ENCODE measurements around the gene CNN2. TPM values are rescaled to one million over a fixed set of nuclear protein-coding genes. Genes with fewer than 3 reads are reported as not detected.

CNN2 gene
- total RNA-seq, 2 donors from 2014 or later = 187 to 254 TPM

DNA sequence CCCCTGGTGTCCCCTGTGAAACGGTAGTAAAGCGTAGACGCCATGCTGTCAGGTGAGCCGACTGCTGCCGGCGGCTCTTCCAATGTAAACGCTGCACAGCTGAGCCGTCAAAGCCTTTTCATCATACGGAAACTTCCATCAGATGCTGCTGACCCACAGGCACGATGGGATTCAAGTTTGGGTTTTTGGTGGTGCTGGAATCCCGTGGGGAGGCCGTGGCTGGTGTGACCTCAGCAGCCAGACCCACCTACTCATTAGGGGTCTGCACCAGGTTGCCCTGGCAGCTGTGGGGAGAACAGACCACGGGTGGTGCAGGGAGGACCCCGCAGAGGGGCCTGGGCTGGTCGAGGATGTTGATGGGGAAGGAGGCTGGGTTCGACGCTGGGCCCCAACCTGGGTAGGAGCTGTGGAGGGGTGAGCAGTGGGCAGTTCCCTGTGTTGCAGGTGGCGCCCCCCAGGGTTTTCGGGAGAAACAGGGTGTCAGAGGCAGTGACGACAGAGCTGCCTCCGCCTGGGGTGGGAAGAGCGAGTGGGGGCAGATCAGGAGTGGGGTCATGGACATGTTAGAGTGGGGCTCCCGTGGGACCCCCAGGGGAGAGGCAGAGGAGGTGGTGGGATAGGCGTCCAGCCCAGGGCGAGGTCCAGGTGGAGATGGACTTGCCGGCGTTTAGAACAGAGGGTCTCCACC lies 19.6 kb upstream of the CNN2 start:
- Mint-ChIP-seq H3K27ac (peak overlapping the region in 1 of 2 donors; percentile 41), H3K9me3 (no peaks in the 10 kb centered on the region), H3K36me3 (no peaks in the 10 kb centered on the region)
- DNase-seq (ENCODE audit: low spot score in 2 of 2) (no peak), ATAC-seq (peak in 1 of 2 donors; percentile 14)

DNA sequence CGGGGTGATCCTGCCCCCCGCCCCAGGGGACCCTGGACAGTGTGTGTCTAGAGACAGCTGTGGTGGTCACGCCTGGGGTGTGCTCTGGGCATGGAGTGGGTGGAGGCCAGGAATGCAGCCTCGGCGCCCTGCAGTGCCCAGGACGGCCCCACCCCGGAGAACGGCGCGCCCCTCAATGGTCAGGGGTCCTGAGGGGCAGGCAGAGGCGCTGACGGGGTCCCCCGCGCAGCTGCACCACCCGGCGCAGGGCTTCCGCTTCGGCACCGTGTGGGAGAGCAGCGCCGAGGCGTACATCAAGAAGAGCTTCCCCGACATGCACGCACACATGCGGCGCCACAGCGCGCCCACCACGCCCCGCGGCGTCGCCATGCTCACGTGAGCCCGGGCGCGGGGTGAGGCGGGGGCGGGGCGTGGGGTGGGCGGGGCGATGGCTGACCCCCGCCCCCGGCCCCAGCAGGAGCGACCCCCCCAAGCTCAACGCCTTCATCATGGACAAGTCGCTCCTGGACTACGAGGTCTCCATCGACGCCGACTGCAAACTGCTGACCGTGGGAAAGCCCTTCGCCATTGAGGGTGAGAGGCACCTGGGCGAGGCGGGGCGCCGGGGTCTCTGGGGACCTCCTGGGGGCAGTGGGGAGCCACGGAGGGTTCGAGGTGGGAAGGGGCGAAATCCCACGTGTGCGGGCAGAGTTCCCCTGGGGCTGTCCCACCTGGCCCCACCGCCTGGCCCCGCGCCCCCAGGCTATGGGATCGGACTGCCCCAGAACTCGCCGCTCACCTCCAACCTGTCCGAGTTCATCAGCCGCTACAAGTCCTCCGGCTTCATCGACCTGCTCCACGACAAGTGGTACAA lies 18.8 kb upstream of the CNN2 start:
- ATAC-seq (peak in 1 of 2 donors; percentile 16), DNase-seq (ENCODE audit: low spot score in 2 of 2) (no peak)
- peak overlapping the region in 1 of 2 donors; percentile 41 for H3K27ac Mint-ChIP-seq
- no peaks in the 10 kb centered on the region for H3K36me3 Mint-ChIP-seq
- H3K9me3 Mint-ChIP-seq = no peaks in the 10 kb centered on the region

DNA sequence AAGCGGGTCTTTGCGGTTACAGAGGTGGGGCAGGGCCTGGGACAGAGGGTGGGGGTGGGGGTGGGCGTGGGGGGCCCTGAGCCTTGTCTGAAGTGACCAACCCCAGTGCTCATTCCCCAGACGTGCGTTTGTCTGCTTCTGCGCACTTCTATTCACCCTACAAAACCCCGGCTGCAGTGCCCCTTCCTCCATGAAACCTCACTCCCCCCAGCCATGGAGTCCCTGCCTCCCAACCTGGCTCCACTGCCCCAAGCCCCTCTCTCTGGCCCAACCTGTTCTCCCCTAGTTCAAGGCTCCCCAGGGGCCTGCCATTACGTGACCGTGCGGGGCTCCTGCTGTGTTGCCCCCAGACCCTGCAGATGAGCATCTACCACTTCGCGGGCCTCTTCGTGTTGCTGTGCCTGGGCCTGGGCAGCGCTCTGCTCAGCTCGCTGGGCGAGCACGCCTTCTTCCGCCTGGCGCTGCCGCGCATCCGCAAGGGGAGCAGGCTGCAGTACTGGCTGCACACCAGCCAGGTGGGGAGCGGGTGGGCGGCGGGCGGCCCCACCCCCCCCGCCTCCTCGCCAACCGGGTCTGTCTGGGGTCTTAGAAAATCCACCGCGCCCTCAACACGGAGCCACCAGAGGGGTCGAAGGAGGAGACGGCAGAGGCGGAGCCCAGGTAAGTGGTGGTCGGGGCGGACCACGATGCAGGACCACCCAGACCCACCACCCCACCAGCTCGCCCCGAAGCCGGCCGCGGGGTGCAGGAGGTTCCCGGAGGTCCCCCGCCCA lies 18.0 kb upstream of the CNN2 start:
- Mint-ChIP-seq H3K36me3 (no peaks in the 10 kb centered on the region), H3K27ac (no peak overlapping the region), H3K9me3 (no peaks in the 10 kb centered on the region)
- ATAC-seq (no peak), DNase-seq (ENCODE audit: low spot score in 2 of 2) (no peak)

DNA sequence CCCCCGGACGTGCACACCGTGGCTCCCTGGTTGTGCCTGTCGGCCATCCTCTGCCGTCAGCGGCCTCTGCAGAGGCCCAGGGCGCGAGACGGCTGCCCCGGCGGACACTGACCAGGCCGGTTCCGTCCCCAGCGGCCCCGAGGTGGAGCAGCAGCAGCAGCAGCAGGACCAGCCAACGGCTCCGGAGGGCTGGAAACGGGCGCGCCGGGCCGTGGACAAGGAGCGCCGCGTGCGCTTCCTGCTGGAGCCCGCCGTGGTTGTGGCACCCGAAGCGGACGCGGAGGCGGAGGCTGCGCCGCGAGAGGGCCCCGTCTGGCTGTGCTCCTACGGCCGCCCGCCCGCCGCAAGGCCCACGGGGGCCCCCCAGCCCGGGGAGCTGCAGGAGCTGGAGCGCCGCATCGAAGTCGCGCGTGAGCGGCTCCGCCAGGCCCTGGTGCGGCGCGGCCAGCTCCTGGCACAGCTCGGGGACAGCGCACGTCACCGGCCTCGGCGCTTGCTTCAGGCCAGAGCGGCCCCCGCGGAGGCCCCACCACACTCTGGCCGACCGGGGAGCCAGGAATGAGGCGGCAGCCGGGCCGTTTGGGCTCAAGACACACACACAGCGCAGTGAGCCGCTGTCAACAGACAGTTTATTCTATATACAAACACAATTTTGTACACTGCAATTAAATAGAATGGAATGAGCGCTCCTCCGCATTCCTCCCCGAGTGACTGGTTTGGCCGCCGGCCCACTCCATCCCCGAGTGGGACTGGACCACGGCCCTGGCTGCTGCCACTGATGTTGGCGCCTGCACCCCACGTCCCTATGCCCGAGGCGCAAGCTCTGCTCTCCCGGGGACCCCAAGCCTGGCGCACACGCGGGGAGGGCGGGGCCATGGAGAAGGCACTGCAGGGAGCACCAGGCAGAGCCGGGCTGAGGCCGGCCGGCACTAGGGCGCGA lies 17.1 kb upstream of the CNN2 start:
- no peak overlapping the region for H3K27ac Mint-ChIP-seq
- no peak for ATAC-seq
- H3K36me3 Mint-ChIP-seq = no peaks in the 10 kb centered on the region

DNA sequence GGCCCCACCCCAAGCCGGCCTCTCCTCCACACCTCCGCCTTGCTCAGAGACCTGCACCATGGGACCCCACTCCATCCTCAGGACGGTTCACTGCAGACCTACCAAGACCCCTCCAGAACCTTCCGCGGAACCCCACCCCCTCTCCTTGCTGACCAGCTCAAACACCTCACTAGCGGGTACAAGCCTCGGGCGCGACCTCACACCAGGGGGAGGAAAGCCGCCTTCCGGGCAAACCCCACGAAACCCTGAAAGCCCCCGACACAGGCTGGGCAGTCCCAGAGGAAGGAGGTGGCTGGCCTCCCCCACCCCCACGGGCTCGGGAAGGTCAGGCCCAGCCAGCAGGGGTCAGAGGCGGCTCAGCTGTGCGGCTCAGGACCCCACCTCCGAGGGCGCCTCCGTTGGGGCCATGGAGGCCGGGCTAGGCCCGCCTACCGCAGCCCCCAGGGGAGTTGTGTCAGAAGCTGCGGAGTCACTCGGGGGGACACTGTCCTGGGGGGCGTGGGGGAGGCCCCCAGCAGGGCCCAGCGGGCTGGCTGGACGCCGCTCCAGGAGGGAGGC lies 16.3 kb upstream of the CNN2 start:
- no peaks in the 10 kb centered on the region for H3K9me3 Mint-ChIP-seq
- DNase-seq (ENCODE audit: low spot score in 2 of 2) (no peak), ATAC-seq (no peak)
- no peaks in the 10 kb centered on the region for H3K36me3 Mint-ChIP-seq
- no peak overlapping the region for H3K27ac Mint-ChIP-seq

More for the DNA sequence above, 17.1 kb upstream of the CNN2 start:
- DNase-seq (ENCODE audit: low spot score in 2 of 2) = no peak
- H3K9me3 Mint-ChIP-seq = no peaks in the 10 kb centered on the region

DNA sequence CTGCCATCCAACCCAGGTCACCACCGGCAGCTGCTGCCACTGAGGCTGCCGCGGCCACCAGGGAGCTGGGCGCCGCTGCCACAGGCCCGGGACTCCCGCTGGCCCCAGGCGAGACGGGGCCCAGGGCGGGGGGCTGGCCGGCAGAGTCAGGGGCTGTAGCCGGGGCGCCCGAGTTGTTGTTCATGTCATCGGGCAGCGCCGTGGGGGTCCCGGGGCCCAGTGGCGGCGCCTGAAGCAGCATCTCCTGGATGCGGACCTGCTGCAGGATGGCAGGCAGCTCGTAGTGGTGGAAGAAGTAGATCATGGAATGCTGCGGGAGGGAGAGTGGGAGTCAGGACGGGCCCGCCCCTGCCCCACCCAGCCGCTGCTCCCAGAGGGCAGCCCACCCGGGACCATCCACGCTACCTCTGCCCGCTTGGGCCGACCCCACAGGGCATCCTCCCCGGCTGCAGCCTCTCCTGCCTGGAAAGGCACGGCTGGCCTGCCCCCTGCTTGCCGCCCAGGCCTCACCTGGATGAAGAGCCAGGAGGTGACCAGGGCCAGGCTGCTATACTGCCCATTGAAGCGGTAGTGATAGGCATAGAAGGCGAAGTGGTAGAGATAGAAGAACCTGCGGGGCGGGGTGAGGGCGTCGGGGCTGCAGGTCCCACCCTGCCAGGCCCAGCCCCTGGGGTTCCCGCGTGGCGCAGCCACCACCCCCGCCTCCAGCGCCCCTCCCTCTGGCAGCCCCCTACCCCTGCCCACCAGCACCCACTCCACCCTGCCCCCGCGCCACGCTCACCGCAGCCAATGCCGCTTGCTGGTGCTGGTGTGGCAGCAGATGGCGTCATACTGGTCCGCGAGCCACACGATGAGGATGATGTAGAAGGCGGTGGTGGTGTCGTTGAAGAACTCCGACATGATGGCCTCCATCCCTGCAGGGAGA lies 15.6 kb upstream of the CNN2 start:
- Mint-ChIP-seq H3K27ac (no peak overlapping the region), H3K36me3 (no peaks in the 10 kb centered on the region), H3K9me3 (no peaks in the 10 kb centered on the region)
- no peak for DNase-seq (ENCODE audit: low spot score in 2 of 2)
- no peak for ATAC-seq

DNA sequence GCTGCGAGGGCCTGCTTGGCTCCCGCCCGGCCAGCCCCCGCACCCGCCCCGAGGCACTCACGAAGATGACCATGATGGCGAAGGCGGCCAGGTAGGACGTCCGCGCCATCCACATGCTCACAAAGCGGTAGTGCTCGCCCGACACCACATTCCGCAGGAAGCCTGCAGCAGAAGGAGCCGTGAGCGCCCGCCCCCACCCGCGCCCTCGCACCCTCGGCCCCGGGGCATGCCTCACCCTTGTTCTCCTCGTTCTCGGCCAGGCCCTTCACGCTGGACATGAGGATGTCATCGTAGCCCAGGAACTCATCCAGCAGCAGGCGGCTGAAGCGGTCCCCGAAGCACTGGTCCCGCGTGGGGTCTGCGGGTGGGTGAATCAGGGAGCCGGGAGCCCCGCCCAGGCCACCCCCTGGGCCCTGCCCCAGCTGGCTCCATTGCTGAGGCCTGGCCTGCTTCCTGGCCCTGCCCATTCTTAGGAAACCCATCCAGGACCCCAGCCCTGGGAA lies 14.5 kb upstream of the CNN2 start:
- H3K36me3 Mint-ChIP-seq = no peaks in the 10 kb centered on the region
- no peaks in the 10 kb centered on the region for H3K9me3 Mint-ChIP-seq
- ATAC-seq (no peak), DNase-seq (ENCODE audit: low spot score in 2 of 2) (no peak)
- H3K27ac Mint-ChIP-seq = no peak overlapping the region

DNA sequence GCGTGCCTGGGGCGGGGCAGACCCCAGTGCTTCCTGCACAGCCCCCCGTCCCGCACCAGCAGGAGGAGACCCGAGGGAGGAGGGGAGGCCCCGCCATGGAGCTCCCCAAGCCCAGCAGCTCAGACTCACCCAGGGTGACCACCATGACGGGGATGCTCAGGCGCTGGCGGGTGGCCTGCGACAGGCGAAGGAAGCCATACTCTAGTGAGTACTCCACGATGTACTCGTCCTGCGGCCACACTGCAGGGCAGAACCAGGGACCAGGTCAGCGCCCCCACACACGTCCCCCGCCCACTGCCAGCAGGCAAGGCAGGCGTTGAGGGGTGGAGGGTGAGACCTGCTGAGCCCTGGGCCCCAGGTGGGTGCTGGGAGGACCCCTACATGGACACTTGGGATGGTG lies 14.1 kb upstream of the CNN2 start:
- ATAC-seq (no peak), DNase-seq (ENCODE audit: low spot score in 2 of 2) (no peak)
- Mint-ChIP-seq H3K9me3 (no peaks in the 10 kb centered on the region), H3K27ac (no peak overlapping the region), H3K36me3 (no peaks in the 10 kb centered on the region)

DNA sequence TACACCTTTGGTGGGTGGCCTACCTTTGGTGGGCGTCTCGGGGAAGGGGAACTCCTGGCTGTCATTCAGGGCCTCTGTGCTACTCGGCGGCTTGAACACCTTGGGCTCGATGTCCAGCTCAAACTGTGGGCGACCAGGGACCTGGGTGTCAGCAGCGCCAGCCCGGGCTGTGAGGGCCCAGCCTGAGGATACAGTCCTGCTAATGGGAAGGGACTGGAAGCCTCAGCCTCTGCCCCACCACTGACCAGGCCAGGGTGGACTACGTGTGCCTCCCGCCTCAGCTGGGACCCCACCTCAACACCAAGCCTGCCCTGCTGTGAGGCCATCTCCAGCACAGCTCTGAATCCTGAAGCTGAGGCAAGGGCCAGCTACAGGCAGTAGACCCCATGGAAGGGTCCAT lies 13.2 kb upstream of the CNN2 start:
- DNase-seq (ENCODE audit: low spot score in 2 of 2) (no peak), ATAC-seq (no peak)
- no peak overlapping the region for H3K27ac Mint-ChIP-seq
- no peaks in the 10 kb centered on the region for H3K9me3 Mint-ChIP-seq
- H3K36me3 Mint-ChIP-seq = no peaks in the 10 kb centered on the region

DNA sequence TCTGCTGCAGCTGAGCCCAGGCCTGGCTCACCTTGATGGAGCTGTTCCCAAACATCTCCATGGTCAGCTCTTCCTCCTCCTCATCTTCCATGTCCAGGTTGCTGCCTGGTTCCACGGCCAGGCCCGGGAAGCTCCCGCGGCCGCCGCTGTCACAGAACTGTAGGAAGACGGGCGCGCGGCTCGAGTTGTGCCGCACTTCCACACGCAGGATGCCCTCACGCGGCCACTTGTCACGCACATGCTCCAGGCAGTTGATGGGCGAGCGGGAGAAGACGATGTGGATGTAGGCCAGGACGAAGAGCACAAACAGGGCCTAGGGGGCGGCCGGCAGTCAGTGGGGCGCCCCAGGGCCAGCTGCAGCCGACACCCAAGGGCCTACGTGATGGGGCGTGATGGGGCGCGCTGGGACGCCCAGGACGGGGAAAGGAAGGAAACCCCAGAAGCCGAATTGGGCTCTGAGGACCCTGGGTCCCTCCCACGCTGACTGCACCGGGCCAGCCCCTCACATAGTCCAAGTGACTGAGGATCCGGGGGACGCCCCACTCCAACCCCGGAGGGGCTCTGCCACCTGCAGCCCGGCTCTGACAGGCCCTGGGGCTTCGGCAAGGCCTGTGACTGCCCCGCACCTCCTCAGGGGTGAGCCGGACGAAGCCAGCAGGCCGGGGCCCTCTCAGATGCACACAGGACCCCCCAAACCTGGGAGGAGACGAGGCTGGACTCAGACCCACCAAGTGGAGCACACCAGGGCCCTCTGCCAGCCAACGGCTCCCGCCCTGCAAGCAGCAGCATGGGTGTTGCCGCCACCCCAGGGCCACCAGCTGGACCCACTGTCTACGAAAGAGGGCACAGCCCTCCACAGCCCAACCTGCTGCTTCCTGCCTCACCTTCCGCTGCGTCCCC lies 12.0 kb upstream of the CNN2 start:
- Mint-ChIP-seq H3K27ac (no peak overlapping the region), H3K9me3 (no peaks in the 10 kb centered on the region), H3K36me3 (no peaks in the 10 kb centered on the region)
- ATAC-seq = no peak
- no peak for DNase-seq (ENCODE audit: low spot score in 2 of 2)

DNA sequence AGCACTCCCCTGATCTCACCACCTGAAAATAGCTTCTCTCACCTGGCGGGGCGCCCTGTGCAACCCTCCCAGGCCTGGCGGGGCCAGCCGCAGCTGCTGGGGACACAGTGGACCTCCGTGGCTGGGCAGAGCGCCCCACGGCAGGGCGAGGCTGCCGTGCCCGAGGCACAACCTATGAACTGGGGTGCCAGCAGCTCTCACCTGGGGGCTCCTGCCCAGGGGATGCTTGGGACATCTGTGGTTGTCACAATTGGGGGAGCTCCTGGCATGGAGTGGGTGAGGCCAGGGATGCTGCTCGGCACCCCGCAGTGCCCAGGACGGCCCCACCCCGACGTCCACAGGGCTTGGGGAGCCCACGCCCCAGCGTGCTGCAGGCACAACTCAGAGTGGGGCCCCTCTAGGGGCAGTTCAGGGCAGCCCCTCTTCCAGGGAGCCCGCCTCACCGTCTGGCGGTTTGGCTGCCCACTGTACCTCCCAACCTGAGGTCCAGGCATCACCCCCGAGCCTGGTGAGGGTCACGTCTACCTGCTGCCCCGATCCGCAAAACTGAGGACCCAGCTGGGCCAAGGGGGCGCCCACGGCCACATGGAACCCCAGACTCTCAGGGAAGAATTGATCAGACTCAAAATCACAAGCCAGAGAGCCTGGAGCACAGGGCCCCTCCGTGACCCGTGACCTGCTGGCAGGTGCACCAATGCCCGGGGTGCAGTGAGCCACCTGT lies 11.2 kb upstream of the CNN2 start:
- H3K27ac Mint-ChIP-seq = no peak overlapping the region
- ATAC-seq = no peak
- peaks cover 3 to 5% of the 10 kb centered on the region in 2 donors for H3K36me3 Mint-ChIP-seq
- no peaks in the 10 kb centered on the region for H3K9me3 Mint-ChIP-seq
- no peak for DNase-seq (ENCODE audit: low spot score in 2 of 2)

DNA sequence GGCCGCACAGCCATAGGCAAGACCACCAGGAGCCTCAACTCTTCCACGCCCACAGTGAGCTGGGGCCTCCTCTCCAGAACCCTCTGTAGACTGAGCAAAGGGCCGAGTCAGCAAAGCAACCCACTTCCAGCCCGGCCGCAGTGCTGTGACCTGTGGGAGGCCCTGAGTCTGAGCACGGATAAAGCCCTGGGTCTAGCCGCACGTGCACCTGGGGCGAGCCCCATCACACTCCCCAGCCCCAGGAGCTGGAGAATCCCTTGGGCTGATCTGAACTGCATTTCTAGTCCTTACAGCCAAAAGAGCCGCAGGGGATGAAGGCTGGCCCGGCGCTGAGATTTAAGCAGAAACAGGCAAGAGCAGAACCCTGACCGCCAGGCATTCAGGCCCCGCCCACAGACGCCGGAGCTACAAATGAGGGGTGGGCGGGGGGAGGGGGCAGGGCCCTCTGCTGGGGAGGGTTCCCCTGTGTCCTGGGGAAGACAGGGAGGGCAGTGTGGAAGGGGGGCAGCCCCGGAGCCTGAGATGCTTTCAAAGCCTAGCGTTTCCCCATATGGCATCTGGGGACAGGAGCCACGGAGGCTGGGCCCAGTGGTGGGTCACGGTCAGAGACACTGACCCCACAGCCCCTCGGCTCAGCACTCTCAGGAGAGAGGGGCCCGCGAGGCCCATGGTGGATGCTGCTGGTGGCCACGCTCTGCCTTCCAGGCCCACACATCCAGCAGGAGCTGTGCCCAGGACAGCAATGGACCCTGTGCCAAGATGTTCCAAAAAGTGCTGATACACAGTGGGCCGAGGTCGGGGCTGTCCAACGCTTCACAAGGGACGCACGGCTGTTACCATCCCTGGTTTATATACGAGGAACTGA lies 10.4 kb upstream of the CNN2 start:
- Mint-ChIP-seq H3K27ac (peak overlapping the region; percentile 81 to 100), H3K36me3 (peaks cover 5 to 7% of the 10 kb centered on the region in 2 donors), H3K9me3 (no peaks in the 10 kb centered on the region)
- no peak for ATAC-seq
- DNase-seq (ENCODE audit: low spot score in 2 of 2) = no peak

DNA sequence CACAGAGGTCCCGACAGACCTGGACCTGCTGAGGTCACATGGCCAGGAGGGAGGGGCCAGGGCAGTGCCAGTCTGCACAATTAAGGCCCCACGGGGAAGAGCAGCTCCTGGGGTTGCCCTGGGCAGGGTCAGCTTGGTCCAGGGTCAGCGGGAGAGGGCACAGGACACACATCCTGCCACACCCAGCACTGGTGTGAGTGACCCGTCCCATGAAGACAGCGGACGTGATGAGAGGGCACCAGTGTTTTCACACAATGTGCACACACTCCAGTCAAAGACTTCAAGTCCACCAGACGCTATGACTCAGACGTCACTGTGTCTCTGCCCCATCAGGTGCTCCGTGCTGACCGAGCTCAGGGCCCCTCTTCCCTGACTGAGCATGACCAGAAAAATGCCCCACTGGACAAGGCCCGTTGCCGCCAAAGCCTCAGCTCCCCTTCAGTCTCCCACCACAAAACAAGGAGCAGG lies 9.7 kb upstream of the CNN2 start:
- no peak for DNase-seq (ENCODE audit: low spot score in 2 of 2)
- Mint-ChIP-seq H3K9me3 (no peaks in the 10 kb centered on the region), H3K27ac (peak overlapping the region; percentile 81 to 100), H3K36me3 (peaks cover 5 to 7% of the 10 kb centered on the region in 2 donors)
- no peak for ATAC-seq
